ENCODE results near the gene TRNP1. TPM values are rescaled to one million over a fixed set of nuclear protein-coding genes. Genes with fewer than 3 reads are reported as not detected.

The TRNP1 gene
- total RNA-seq, 2 donors from 2014 or later = 14.3 to 21.2 TPM

- no peak for TF ChIP-seq CTCF (conservative IDR thresholded peaks at IDR 0.05)
- Histone ChIP-seq H3K9ac (ENCODE audit: extremely low read depth, low read length, poor library complexity, severe bottlenecking) (no peak overlapping the region), H3K27me3 (ENCODE audit: control insufficient read depth, insufficient read depth, low read length, poor library complexity, severe bottlenecking) (no peaks in the 10 kb centered on the region), H3K4me3 (ENCODE audit: low read length) (no peak overlapping the region), H3K36me3 (ENCODE audit: control insufficient read depth, insufficient read depth, low read length) (peaks cover 6% of the 10 kb centered on the region), H3K27ac (ENCODE audit: low read depth, low read length) (peak overlapping the region; percentile 92), H3K9me3 (ENCODE audit: control insufficient read depth, low read length) (no peaks in the 10 kb centered on the region), H3K4me1 (ENCODE audit: control insufficient read depth, insufficient read depth, low read length) (peaks cover 27% of the 10 kb centered on the region)
- Mint-ChIP-seq H3K27me3 (ENCODE audit: insufficient read depth) (no peaks in the 10 kb centered on the region), H3K9me3 (no peaks in the 10 kb centered on the region), H3K4me1 (peaks cover 58% of the 10 kb centered on the region), H3K27ac (peak overlapping the region; percentile 92), H3K4me3 (no peak overlapping the region), H3K36me3 (ENCODE audit: low read depth) (peaks cover 13% of the 10 kb centered on the region)
- WGBS, 2 experiments (ENCODE audit: insufficient coverage in 1 of 2, insufficient read length in 1 of 2) = 70 to 81% methylated on average over 5 to 9 of the region's 9 CpGs
- peak; percentile 44 for DNase-seq
Observed at GRCh38 chr1:27000090-27000816, 6.8 kb downstream of the TRNP1 start.

- peak; percentile 50 for DNase-seq
- no peak for TF ChIP-seq CTCF (conservative IDR thresholded peaks at IDR 0.05)
- Histone ChIP-seq H3K9me3 (ENCODE audit: control insufficient read depth, low read length) (no peaks in the 10 kb centered on the region), H3K4me1 (ENCODE audit: control insufficient read depth, insufficient read depth, low read length) (peaks cover 21% of the 10 kb centered on the region), H3K27me3 (ENCODE audit: control insufficient read depth, insufficient read depth, low read length, poor library complexity, severe bottlenecking) (no peaks in the 10 kb centered on the region), H3K36me3 (ENCODE audit: control insufficient read depth, insufficient read depth, low read length) (peaks cover 13% of the 10 kb centered on the region), H3K4me3 (ENCODE audit: low read length) (no peak overlapping the region), H3K9ac (ENCODE audit: extremely low read depth, low read length, poor library complexity, severe bottlenecking) (no peak overlapping the region), H3K27ac (ENCODE audit: low read depth, low read length) (peak overlapping the region; percentile 92)
- Mint-ChIP-seq H3K27ac (peak overlapping the region; percentile 89), H3K4me3 (no peak overlapping the region), H3K36me3 (ENCODE audit: low read depth) (peaks cover 15% of the 10 kb centered on the region), H3K4me1 (peaks cover 51% of the 10 kb centered on the region), H3K27me3 (ENCODE audit: insufficient read depth) (no peaks in the 10 kb centered on the region), H3K9me3 (no peaks in the 10 kb centered on the region)
- 84 to 96% methylated on average over 6 to 8 of the region's 8 CpGs for WGBS, 2 experiments (ENCODE audit: insufficient coverage in 1 of 2, insufficient read length in 1 of 2)
Observed at GRCh38 chr1:27000817-27001460, 7.4 kb downstream of the TRNP1 start.

GRCh38 chr1:27001570-27002360 is 8.3 kb downstream of the TRNP1 start:
- peaks cover 20% of the 10 kb centered on the region for H3K36me3 ChIP-seq (ENCODE audit: control insufficient read depth, insufficient read depth, low read length)
- H3K27ac ChIP-seq (ENCODE audit: low read depth, low read length) = peak overlapping the region; percentile 92
- peak overlapping the region; percentile 53 for H3K27ac Mint-ChIP-seq
- H3K27me3 Mint-ChIP-seq (ENCODE audit: insufficient read depth) = no peaks in the 10 kb centered on the region
- TF ChIP-seq CTCF (conservative IDR thresholded peaks at IDR 0.05) = no peak
- H3K4me3 ChIP-seq (ENCODE audit: low read length) = no peak overlapping the region
- peaks cover 21% of the 10 kb centered on the region for H3K36me3 Mint-ChIP-seq (ENCODE audit: low read depth)
- H3K9ac ChIP-seq (ENCODE audit: extremely low read depth, low read length, poor library complexity, severe bottlenecking) = no peak overlapping the region
- H3K4me1 Mint-ChIP-seq = peaks cover 50% of the 10 kb centered on the region
- peaks cover 19% of the 10 kb centered on the region for H3K4me1 ChIP-seq (ENCODE audit: control insufficient read depth, insufficient read depth, low read length)
- H3K27me3 ChIP-seq (ENCODE audit: control insufficient read depth, insufficient read depth, low read length, poor library complexity, severe bottlenecking) = no peaks in the 10 kb centered on the region
- DNase-seq = peak; percentile 61
- no peaks in the 10 kb centered on the region for H3K9me3 Mint-ChIP-seq
- H3K4me3 Mint-ChIP-seq = no peak overlapping the region
- WGBS, 2 experiments (ENCODE audit: insufficient coverage in 1 of 2, insufficient read length in 1 of 2) = 38 to 90% methylated on average over 4 to 13 of the region's 13 CpGs
- H3K9me3 ChIP-seq (ENCODE audit: control insufficient read depth, low read length) = no peaks in the 10 kb centered on the region

Measured in endodermal cell (in vitro differentiated cells).